NB4 (cell line): ENCODE data around the gene TCP1.
"Not testable (repeated sequence)": the region's sequence is repeated elsewhere in the genome, so short reads cannot be mapped to it uniquely, and the experiment has no call there.

Experiments used
- DNase-seq: peaks from one replicate; pipeline ENCODE4 v3.0.0; 2010; ENCODE audit warnings: low read depth
- H3K4me3 ChIP-seq: one replicate; pipeline ENCODE4 v1.5.1; 2011; ENCODE audit warnings: mild to moderate bottlenecking, low read depth, low read length, moderate library complexity
- CTCF ChIP-seq: IDR thresholded peaks from one replicate; pipeline ENCODE4 v1.5.1; 2012; ENCODE audit warnings: low read depth, low read length
- MAX ChIP-seq: IDR thresholded peaks from 2 replicates; pipeline ENCODE4 v1.6.1; 2011; ENCODE audit warnings: low read depth, low read length
- MYC ChIP-seq: IDR thresholded peaks from 2 replicates; pipeline ENCODE4 v1.6.1; 2011; ENCODE audit warnings: low read depth, low read length
- POLR2A ChIP-seq: IDR thresholded peaks from 2 replicates; pipeline ENCODE4 v1.6.1; 2011; ENCODE audit warnings: mild to moderate bottlenecking; ENCODE audit not compliant: insufficient read length; ENCODE audit errors: extremely low read depth

TCP1 gene

GRCh38 chr6:159754959-159755914, 34.2 kb downstream of the TCP1 start:
- TF ChIP-seq MYC, result no peak
- TF ChIP-seq MAX, result no peak
- no peak for TF ChIP-seq CTCF
- TF ChIP-seq POLR2A, result no peak
- DNase-seq, result no peak
- no peak overlapping the region for H3K4me3 ChIP-seq

DNA sequence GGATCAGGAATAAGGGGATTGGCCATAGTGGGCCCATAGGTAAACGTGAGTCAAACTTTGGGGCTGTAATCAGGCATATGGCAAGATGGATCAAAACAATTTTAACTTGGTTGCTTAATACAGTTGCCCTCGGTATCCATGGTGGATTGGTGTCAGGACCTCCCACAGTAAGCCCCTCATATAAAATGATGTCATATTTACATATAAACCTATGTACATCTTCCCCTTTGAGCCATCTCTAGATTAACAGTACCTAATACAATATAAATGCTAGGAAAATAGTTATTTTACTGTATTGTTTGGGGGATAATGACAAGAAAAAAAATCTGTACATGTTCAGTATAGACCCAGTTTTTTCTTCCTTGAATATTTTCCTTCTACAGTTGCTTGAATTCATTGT, 35.0 kb downstream of the TCP1 start:
- no peak overlapping the region for H3K4me3 ChIP-seq
- no peak for DNase-seq
- TF ChIP-seq MAX (no peak), POLR2A (no peak), MYC (no peak), CTCF (no peak)

DNA sequence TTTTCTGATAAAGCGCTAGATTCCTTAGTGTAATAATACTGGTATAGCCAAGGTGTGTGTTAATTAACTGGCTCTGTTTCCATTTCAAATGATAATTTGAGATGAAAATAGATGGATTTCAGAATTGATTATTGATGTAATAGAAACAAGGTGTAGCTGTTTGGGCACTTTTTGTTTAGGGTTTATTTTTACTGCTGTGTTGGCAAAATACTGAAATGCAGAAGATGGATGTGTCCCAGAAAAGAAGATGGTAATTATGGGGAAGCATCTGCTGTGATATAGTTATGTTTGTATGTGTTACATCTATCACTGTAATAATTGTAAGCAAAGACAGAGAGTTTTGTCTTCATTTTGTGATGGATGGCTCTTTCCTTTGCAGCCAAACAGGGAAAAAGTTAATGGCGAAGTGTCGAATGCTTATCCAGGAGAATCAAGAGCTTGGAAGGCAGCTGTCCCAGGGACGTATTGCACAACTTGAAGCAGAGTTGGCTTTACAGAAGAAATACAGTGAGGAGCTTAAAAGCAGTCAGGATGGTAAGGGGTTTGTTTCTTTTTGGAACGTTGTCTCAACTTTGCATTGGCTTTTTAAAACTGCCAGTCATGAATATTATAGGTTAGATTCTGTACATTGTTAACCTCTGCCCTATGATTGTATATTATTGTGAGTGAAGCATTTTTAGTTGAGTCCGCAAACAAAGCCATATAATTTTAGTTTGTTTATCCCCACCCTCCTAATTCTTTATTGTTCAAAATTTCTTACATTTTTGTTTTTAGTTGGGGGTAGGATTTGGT, 36.1 kb downstream of the TCP1 start:
- DNase-seq, result no peak
- TF ChIP-seq POLR2A (no peak), MAX (no peak), MYC (no peak), CTCF (no peak)
- H3K4me3 ChIP-seq, result no peak overlapping the region

- DNase-seq, result no peak
- H3K4me3 ChIP-seq, result no peak overlapping the region
- TF ChIP-seq POLR2A, result no peak
Measured at GRCh38 chr6:159751448-159751847, 38.0 kb downstream of the TCP1 start.

DNA sequence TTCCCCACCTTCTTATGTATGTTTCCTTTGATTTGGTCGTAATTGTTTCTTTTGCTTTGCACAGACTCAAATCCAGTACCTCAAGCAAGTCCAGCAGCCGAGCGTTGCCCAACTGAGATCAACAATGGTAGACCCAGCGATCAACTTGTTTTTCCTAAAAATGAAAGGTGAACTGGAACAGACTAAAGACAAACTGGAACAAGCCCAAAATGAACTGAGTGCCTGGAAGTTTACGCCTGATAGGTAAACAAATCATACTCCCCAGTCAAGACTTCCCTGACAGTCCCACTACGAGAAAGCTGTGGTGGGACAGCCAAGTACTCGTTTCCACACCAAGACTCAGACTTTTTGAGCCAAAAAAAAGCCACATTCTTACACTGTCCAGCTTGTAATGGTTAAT, 41.3 kb downstream of the TCP1 start:
- not testable (repeated sequence) for DNase-seq, H3K4me3 ChIP-seq

GRCh38 chr6:159746759-159747158, 42.6 kb downstream of the TCP1 start:
- no peak overlapping the region for H3K4me3 ChIP-seq
- DNase-seq, result no peak
- TF ChIP-seq CTCF (no peak), MYC (no peak), POLR2A (no peak), MAX (no peak)
